Stimulated activated CD8-positive, alpha-beta memory T cell treated with anti-CD3 and anti-CD28 coated beads, Interleukin-15, amount 100 ng/mL, for 1 hour (primary cell): Measurements from ENCODE around the gene TBC1D23.

Experiments used
- DNase-seq: peaks from one replicate; pipeline ENCODE4 v3.0.0-alpha.2; 2020; ENCODE audit warnings: low read depth

TBC1D23 gene

DNA sequence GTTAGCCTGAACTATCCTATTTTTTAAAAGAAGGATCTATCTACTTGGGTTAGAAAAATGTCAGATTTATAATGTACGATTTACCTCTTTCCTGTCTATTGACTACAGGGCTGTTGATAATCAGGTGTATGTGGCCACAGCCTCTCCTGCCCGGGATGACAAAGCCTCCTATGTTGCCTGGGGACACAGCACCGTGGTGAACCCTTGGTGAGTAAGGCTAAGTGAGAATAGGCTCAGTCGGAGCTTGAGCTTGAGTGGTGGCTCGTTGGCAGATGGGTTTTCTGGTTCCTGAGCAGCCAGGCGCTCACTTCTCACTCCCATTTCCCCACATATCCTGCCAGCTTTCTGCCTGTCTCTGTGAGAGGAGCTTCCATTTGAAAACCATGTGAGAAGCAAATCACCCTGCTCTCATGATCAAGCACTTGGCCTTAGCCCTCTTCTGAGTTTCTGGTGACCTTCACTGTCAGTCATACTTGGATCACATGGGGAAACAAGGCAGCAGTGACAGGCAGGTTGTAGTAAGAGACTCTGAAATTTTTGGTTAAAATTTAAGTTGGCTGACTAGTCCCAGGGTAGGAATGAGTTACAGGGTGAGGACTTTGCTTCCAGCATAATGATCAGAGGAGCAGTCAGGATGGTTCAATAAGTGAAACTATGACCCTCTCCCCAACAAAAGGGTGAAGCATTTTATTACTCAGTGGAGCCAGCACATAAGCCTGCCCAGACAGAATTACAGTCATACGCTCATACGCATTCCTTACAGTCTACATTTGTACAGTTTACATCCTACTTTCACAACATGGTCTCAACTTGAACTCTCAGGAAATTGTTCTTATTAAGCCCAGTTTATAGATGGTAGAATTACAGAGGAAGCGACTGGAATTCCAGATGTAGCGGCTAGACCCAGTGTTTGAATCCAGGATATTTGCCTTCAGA is 91.8 kb downstream of the TBC1D23 start:
- no peak for DNase-seq

DNA sequence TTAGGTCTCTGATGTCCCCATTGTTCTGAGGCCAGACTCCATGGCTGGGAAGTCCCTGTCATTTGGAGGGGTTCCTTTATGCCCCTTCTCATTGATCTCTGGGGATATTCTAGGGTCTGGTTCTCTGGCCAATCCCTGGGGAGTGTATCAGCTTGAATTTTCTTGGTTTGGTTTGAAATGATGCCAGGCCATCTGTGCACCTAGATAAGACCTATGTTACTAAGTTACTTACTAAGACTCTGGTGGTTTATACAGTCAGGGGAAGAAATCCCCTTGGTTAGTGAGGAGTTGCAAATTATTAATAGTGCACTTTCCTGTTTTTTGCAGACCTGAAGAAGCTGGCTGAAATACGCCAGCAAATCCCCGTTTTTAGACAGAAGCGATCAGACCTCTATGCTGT is 94.1 kb downstream of the TBC1D23 start:
- DNase-seq, result no peak

DNA sequence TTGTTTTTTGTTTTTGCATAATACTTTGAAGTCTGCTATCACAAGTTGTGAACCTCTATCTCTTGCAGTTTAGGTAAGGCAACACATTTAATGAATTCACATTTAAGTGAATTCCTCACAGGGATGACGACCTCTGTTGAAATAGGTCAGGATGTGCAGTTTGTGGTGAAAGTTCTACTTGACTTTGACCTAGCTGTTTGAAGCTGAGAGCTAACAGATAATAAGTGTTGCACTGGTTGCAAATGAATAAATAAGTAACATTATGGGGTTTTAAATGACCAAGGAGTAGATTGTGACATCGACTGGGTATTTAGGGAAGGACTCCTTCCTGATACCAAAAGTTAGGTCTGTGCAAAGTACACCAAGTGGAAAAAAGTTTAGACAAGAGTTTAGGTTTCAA is 97.6 kb downstream of the TBC1D23 start:
- DNase-seq, result no peak

DNA sequence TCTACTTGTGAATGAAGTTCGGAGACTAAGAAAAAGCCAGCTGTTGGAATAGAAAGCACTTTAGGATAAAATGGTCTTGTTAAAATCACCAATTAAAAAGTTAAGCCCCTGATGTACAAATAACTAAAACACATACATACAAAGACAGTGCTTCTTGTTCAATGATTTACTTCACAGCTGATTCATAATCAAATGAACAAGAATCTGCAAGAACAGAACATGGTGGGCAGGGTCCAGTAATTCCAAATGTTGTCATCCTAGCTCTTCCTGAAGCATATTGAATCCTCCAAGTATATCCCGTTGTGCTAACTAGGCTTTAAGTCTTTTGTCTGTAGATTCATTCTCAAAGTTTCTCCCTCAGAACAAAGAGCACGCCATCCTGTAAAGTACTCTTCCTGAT is 98.2 kb downstream of the TBC1D23 start:
- no peak for DNase-seq

DNA sequence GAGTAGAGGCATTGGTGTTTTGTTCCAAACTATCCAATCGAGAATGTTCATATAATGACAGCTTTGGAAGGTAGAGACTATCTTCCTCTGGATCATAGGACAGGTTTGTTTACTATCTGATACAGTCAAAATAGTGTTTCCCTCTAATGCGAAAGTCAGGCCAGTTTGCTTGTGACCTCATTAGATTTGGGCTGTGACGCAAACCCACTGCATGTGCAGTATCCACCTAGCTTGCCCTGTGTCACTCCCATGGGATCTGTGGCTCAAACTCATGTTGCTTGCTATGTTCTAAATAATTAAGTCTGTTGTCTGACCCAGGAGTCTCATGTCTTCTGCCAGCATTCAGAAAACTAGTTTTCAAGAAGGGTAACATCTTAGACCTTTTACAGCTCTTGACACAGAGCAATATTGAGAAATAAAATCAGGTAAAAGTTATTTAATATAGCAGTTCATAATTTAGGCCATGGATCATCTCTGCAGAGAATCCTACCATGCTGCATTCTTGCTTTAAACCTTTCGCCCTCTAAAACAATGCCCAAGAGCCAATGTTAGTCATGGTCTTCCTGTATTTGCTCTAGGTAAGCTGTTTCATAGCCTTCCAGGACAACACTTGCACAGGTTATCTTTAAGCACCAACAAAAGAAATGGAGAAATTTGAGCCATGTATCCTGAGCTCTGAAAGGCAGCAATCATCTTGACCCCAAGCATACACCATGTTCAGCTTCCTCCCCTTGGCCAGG is 100.1 kb downstream of the TBC1D23 start:
- DNase-seq, result no peak

DNA sequence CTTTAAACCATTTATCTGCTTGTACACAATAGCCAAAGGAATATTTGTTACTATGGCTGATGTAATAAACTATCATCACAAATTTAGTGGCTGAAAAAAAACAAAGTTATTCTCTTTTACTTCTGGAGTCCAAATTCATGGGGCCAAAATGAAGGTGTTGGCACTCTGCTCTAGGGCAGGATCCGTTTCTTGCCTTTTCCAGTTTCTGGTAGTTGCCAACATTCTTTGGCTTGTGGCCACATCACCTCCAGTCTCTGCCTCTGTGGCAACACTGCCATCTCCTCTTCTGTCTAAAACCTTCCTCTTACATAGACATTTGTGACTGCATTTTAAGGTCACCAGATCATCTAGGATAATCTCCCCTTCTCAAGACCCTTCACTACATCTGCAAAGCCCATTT is 101.1 kb downstream of the TBC1D23 start:
- DNase-seq, result no peak

DNA sequence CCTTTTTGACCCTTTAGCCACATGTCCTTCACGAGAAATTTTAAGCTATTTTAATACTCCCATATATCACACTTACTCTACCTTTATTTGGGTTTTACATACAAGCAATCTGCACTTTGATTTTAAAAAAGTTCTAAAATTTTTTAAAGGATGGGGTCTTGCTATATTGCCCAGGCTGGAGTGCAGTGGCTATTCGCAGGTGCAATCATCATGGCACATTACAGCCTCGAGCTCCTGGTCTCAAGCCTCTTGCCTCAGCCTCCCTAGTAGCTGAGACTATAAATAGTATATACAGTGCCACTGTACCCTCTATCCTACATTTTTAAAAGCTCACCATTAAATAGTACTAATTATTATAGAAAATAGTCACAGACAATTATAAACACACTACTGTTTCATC is 103.6 kb downstream of the TBC1D23 start:
- DNase-seq, result no peak

DNA sequence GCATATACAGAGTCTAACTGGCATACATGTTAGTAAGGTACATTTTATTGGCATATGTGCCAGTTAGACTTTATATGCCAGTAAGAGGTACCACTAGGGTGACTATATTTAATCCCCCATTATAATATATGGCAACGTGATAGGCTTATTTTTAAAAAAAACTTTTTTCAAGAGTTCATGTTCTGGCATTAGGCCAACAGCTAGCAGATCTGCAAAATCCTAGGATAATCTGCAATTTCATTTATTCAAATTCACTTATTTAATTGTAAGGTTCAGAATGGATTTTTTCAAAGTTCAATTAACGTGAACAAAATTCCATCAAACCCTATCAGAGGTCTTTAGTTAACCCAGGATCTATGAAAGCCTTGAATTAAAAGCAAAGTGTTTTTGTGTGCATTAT is 105.6 kb downstream of the TBC1D23 start:
- DNase-seq, result no peak

DNA sequence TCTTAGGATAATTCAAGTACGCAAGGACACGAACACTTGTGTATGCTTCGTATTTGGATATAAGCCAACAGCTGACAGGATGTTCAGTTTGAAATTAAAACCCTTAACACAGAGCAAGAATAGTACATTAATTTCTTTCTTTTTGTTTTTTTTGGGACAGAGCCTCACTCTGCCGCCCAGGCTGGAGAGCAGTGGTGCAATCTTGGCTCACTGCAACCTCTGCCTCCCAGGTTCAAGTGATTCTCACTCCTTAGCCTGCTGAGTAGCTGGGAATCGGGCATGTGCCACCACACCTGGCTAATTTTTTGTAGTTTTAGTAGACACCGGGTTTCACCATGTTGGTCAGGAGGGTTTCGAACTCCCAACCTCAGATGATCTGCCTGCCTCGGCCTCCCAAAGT is 107.6 kb downstream of the TBC1D23 start:
- no peak for DNase-seq

DNA sequence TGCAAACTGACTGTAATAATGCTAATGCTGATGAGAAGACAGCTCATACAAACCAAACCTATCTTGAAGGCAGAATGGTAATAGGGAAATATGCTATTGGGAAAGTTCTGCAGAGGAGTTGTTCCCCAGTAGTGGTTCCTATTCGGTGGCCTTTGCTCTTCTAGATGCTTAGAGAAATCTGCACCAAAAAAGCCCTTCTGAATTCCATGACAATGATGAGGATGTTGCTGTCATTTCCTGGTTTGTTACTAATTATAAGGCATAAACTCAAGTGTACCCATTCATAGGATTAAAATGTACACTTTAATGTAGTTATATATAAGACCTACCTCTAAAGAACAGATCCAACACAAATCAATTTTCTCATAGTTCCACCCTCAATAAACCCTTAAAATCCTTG is 110.0 kb downstream of the TBC1D23 start:
- DNase-seq, result no peak

DNA sequence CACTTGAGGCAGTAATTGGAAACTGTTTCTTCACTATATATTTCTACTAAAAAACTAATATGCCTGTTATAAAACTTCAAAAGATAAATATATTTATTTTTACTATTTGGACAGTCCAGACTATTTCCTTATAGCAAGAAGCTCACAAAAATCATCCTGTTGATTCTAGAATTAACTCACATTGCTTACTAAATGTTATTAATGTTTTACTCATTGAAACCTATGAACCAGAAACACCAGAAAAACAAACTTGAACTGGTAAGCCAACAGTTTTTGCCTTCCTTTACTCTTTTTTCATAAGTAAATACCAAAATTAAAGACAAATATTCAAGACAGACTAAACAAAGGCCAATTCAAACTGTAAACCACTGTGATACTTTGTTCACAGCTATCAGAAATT is 113.7 kb downstream of the TBC1D23 start:
- no peak for DNase-seq
